Endothelial cell of hepatic sinusoid (primary cell): ENCODE data around the gene ASNSD1.
"Not testable (repeated sequence)": the region's sequence is repeated elsewhere in the genome, so short reads cannot be mapped to it uniquely, and the experiment has no call there.

ENCODE experiments used
- in situ Hi-C: cut with HindIII; loops from 2 replicates; pipeline ENCODE4 v1.10.0; 2017; ENCODE audit warnings: low sequenced_read_pairs

Gene ASNSD1

GRCh38 chr2:189684811-189685210 lies 23.6 kb downstream of the ASNSD1 start:
- in situ Hi-C loops: no loop called here

GRCh38 chr2:189685540-189686229 lies 24.4 kb downstream of the ASNSD1 start:
- in situ Hi-C loops: no loop called here

GRCh38 chr2:189687796-189688195 lies 26.5 kb downstream of the ASNSD1 start:
- in situ Hi-C loops: not testable (repeated sequence)

- in situ Hi-C loops: no loop called here
Observed at GRCh38 chr2:189696223-189696622, 35.0 kb downstream of the ASNSD1 start.

- in situ Hi-C loops: no loop called here
Observed at GRCh38 chr2:189698020-189698887, 37.0 kb downstream of the ASNSD1 start.

GRCh38 chr2:189700681-189701080 lies 39.4 kb downstream of the ASNSD1 start:
- in situ Hi-C loops: no loop called here

- in situ Hi-C loops: no loop called here
Observed at GRCh38 chr2:189702071-189702470, 40.8 kb downstream of the ASNSD1 start.

- in situ Hi-C loops: no loop called here
Observed at GRCh38 chr2:189709501-189710221, 48.4 kb downstream of the ASNSD1 start.

- in situ Hi-C loops: not testable (repeated sequence)
Observed at GRCh38 chr2:189717593-189717992, 56.3 kb downstream of the ASNSD1 start.

- in situ Hi-C loops: no loop called here
Observed at GRCh38 chr2:189719571-189719970, 58.3 kb downstream of the ASNSD1 start.
